Astrocyte (in vitro differentiated cells and primary cell): ENCODE measurements around the gene SLC7A8. TPM values are rescaled to one million over a fixed set of nuclear protein-coding genes. Genes with fewer than 3 reads are reported as not detected.

Source experiments
- DNase-seq: peaks from one replicate; pipeline ENCODE4 v3.0.0-alpha.2; 2010; ENCODE audit warnings: low read depth
- FAIRE-seq: peaks from 2 replicates; lab custom pipeline; 2011; peaks lifted over from hg19 to GRCh38; lab: Jason Lieb, UNC
- H2AFZ ChIP-seq: 2 replicates; pipeline ENCODE4 v1.6.0; 2012; ENCODE audit warnings: low read depth, low read length, inconsistent platforms
- H3K27ac ChIP-seq: 2 replicates; pipeline ENCODE4 v1.5.1; 2011; ENCODE audit warnings: low read depth, low read length, inconsistent platforms
- H3K27me3 ChIP-seq: 2 replicates; pipeline ENCODE4 v1.6.0; 2011; ENCODE audit warnings: low read length, inconsistent platforms; ENCODE audit not compliant: insufficient read depth
- H3K36me3 ChIP-seq: 2 replicates; pipeline ENCODE4 v1.5.1; 2011; ENCODE audit warnings: low read length, inconsistent platforms; ENCODE audit not compliant: insufficient read depth
- H3K4me1 ChIP-seq: 2 replicates; pipeline ENCODE4 v1.5.1; 2011; ENCODE audit warnings: low read length, inconsistent platforms; ENCODE audit not compliant: insufficient read depth
- H3K4me2 ChIP-seq: 2 replicates; pipeline ENCODE4 v1.6.0; 2012; ENCODE audit warnings: low read length, inconsistent platforms
- H3K4me3 ChIP-seq: 2 replicates; pipeline ENCODE4 v1.5.1; 2011; ENCODE audit warnings: low read depth, mild to moderate bottlenecking, low read length, inconsistent platforms; ENCODE audit not compliant: insufficient read depth
- H3K79me2 ChIP-seq: 2 replicates; pipeline ENCODE4 v1.6.0; 2012; ENCODE audit warnings: mild to moderate bottlenecking, low read length, inconsistent platforms; ENCODE audit not compliant: insufficient read depth
- H3K9ac ChIP-seq: 2 replicates; pipeline ENCODE4 v1.6.0; 2012; ENCODE audit warnings: mild to moderate bottlenecking, low read length, inconsistent platforms
- H3K9me3 ChIP-seq: 2 replicates; pipeline ENCODE4 v1.5.1; 2012; ENCODE audit warnings: low read depth, mild to moderate bottlenecking, low read length, inconsistent platforms; ENCODE audit not compliant: insufficient read depth
- H4K20me1 ChIP-seq: 2 replicates; pipeline ENCODE4 v1.6.0; 2012; ENCODE audit warnings: low read length, inconsistent platforms; ENCODE audit not compliant: insufficient read depth
- H3K27ac Mint-ChIP-seq: one replicate; pipeline ENCODE4 v1.8.0; 2021; ENCODE audit warnings: mild to moderate bottlenecking, mixed read lengths; ENCODE audit not compliant: unreplicated experiment
- H3K27me3 Mint-ChIP-seq: one replicate; pipeline ENCODE4 v1.8.0; 2021; ENCODE audit warnings: low read depth, mixed read lengths; ENCODE audit not compliant: unreplicated experiment
- H3K36me3 Mint-ChIP-seq: one replicate; pipeline ENCODE4 v1.8.0; 2021; ENCODE audit warnings: low read depth, mixed read lengths; ENCODE audit not compliant: unreplicated experiment
- H3K4me1 Mint-ChIP-seq: one replicate; pipeline ENCODE4 v1.8.0; 2021; ENCODE audit warnings: low read depth, mixed read lengths; ENCODE audit not compliant: unreplicated experiment
- H3K4me3 Mint-ChIP-seq: one replicate; pipeline ENCODE4 v1.8.0; 2021; ENCODE audit warnings: mild to moderate bottlenecking, moderate library complexity, mixed read lengths; ENCODE audit not compliant: unreplicated experiment
- H3K9me3 Mint-ChIP-seq: one replicate; pipeline ENCODE4 v1.8.0; 2021; ENCODE audit warnings: mild to moderate bottlenecking, mixed read lengths; ENCODE audit not compliant: unreplicated experiment
- CTCF ChIP-seq: IDR thresholded peaks from 2 replicates; pipeline ENCODE4 v1.5.1; 2011; ENCODE audit warnings: low read depth, mild to moderate bottlenecking, inconsistent platforms, low read length, moderate library complexity; ENCODE audit not compliant: insufficient read depth
- EZH2 ChIP-seq: IDR thresholded peaks from 2 replicates; pipeline ENCODE4 v1.6.1; 2012; ENCODE audit warnings: mild to moderate bottlenecking, low read length, inconsistent platforms; ENCODE audit not compliant: insufficient read depth
- total RNA-seq: library from RNA; stranded (reverse); gene quantifications from 2 replicates; pipeline ENCODE4 v1.2.1, GENCODE V29; 2021

SLC7A8 gene
- total RNA-seq, 1 donor from 2014 or later = 6.5 TPM

GRCh38 chr14:23118506-23119362, 64.7 kb downstream of the SLC7A8 start, which contains the start of gene CEBPE:
Gene CEBPE (minus strand): TSS chr14:23119255. CDS start chr14:23119091, 164 bp downstream.
- Mint-ChIP-seq H3K36me3 (peaks cover 2% of the 10 kb centered on the region), H3K9me3 (no peaks in the 10 kb centered on the region), H3K4me1 (peaks cover 28% of the 10 kb centered on the region), H3K27me3 (peaks cover 9% of the 10 kb centered on the region), H3K4me3 (peak within 1 kb of the TSS; percentile 21), H3K27ac (no peak within 1 kb of the TSS)
- no peaks in the 10 kb centered on the region for H3K36me3 ChIP-seq
- no peak within 1 kb of the TSS for H3K9ac ChIP-seq
- no peak within 1 kb of the TSS for H3K4me2 ChIP-seq
- no peaks in the 10 kb centered on the region for H3K27me3 ChIP-seq
- H3K4me3 ChIP-seq = no peak within 1 kb of the TSS
- no peak within 1 kb of the TSS for H3K27ac ChIP-seq
- H2AFZ ChIP-seq = no peak within 1 kb of the TSS
- H3K79me2 ChIP-seq = no peaks in the 10 kb centered on the region
- H3K9me3 ChIP-seq = no peaks in the 10 kb centered on the region
- DNase-seq (no peak), FAIRE-seq (no peak)
- TF ChIP-seq EZH2 (no peak), CTCF (no peak)
- peaks cover 34% of the 10 kb centered on the region for H3K4me1 ChIP-seq
- H4K20me1 ChIP-seq = no peaks in the 10 kb centered on the region

GRCh38 chr14:23117371-23118020, 66.0 kb downstream of the SLC7A8 start:
- Histone ChIP-seq H3K4me2 (no peak overlapping the region), H3K4me3 (no peak overlapping the region), H3K36me3 (no peaks in the 10 kb centered on the region), H2AFZ (no peak overlapping the region), H3K27ac (no peak overlapping the region), H3K9me3 (no peaks in the 10 kb centered on the region), H3K9ac (no peak overlapping the region), H4K20me1 (no peaks in the 10 kb centered on the region), H3K27me3 (no peaks in the 10 kb centered on the region), H3K4me1 (peaks cover 38% of the 10 kb centered on the region), H3K79me2 (no peaks in the 10 kb centered on the region)
- H3K9me3 Mint-ChIP-seq = no peaks in the 10 kb centered on the region
- TF ChIP-seq EZH2 = no peak
- FAIRE-seq (no peak), DNase-seq (no peak)
- H3K4me1 Mint-ChIP-seq = peaks cover 31% of the 10 kb centered on the region
- H3K36me3 Mint-ChIP-seq = peaks cover 2% of the 10 kb centered on the region
- no peak overlapping the region for H3K27ac Mint-ChIP-seq
- H3K4me3 Mint-ChIP-seq = no peak overlapping the region
- H3K27me3 Mint-ChIP-seq = peaks cover 7% of the 10 kb centered on the region

GRCh38 chr14:23115918-23116317, 67.5 kb downstream of the SLC7A8 start:
- H3K9ac ChIP-seq = peak overlapping the region; percentile 61
- peaks cover 2% of the 10 kb centered on the region for H3K36me3 Mint-ChIP-seq
- H3K4me2 ChIP-seq = peak overlapping the region; percentile 71
- TF ChIP-seq CTCF (no peak), EZH2 (no peak)
- H3K4me3 ChIP-seq = no peak overlapping the region
- H3K4me1 Mint-ChIP-seq = peaks cover 22% of the 10 kb centered on the region
- no peaks in the 10 kb centered on the region for H3K9me3 Mint-ChIP-seq
- peak overlapping the region; percentile 79 for H3K27ac ChIP-seq
- peaks cover 3% of the 10 kb centered on the region for H3K27me3 ChIP-seq
- peak overlapping the region; percentile 67 for H3K27ac Mint-ChIP-seq
- H3K4me3 Mint-ChIP-seq = no peak overlapping the region
- H4K20me1 ChIP-seq = no peaks in the 10 kb centered on the region
- H3K9me3 ChIP-seq = no peaks in the 10 kb centered on the region
- H2AFZ ChIP-seq = no peak overlapping the region
- H3K4me1 ChIP-seq = peaks cover 28% of the 10 kb centered on the region
- no peak for DNase-seq
- H3K27me3 Mint-ChIP-seq = peaks cover 7% of the 10 kb centered on the region
- no peaks in the 10 kb centered on the region for H3K36me3 ChIP-seq
- FAIRE-seq = no peak
- H3K79me2 ChIP-seq = no peaks in the 10 kb centered on the region
